ENCODE measurements around the gene TMEM52. TPM values are rescaled to one million over a fixed set of nuclear protein-coding genes. Genes with fewer than 3 reads are reported as not detected.

TMEM52 gene
- total RNA-seq, 4 donors from 2014 or later = 0.40 to 3.1 (median 1.8) TPM

DNA sequence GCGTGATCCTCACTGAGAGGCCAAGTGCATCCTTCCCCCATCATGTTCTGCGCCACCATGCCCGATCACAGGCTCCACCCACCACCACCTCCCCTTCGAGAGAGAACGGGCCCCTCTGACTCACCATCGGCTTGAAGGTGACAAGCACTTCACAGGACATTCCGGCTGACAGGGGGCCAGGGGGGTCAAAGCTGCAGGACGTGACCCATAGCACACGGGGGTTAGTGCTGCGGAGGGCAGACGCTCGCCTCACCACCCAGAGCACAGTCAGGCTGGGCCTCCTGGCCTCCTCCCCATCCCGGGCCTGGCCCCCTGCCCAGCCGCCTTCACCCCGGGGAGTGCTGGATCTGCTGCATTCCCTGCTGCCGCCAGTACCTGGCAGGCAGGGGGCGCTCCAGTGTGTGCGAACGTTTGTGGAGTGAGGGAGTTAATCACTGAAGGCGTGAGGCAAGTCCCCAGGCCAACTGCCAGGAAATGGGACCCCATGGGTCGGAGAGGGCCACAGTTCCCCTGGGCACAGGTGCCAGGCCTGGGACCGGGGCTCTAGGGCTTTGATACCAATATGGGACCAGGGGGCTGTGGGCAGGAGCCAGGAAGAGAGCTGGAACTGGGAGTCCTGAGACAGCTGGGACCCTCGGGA, 40.9 kb upstream of the TMEM52 start:
- H3K36me3 ChIP-seq = no peaks in the 10 kb centered on the region
- H3K9me3 ChIP-seq = no peaks in the 10 kb centered on the region
- TF ChIP-seq, protein P1, sequence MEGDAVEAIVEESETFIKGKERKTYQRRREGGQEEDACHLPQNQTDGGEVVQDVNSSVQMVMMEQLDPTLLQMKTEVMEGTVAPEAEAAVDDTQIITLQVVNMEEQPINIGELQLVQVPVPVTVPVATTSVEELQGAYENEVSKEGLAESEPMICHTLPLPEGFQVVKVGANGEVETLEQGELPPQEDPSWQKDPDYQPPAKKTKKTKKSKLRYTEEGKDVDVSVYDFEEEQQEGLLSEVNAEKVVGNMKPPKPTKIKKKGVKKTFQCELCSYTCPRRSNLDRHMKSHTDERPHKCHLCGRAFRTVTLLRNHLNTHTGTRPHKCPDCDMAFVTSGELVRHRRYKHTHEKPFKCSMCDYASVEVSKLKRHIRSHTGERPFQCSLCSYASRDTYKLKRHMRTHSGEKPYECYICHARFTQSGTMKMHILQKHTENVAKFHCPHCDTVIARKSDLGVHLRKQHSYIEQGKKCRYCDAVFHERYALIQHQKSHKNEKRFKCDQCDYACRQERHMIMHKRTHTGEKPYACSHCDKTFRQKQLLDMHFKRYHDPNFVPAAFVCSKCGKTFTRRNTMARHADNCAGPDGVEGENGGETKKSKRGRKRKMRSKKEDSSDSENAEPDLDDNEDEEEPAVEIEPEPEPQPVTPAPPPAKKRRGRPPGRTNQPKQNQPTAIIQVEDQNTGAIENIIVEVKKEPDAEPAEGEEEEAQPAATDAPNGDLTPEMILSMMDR (IDR thresholded peaks at IDR 0.05) = peak in 3 of 4 experiments; percentile 46 to 74 (median 71)
- TF ChIP-seq POLR2A (IDR thresholded peaks at IDR 0.05) = no peak
- no peak for TF ChIP-seq EP300 (IDR thresholded peaks at IDR 0.05)
- no peak for TF ChIP-seq POLR2AphosphoS5 (IDR thresholded peaks at IDR 0.05)
- no peak overlapping the region for H3K27ac ChIP-seq
- H3K4me1 ChIP-seq = peaks cover 0 to 16% (median 0%) of the 10 kb centered on the region in 3 donors
- WGBS, 2 donors (ENCODE audit: low coverage in 1 of 2) = 5 to 53% methylated on average over 2 to 4 of the region's 23 CpGs
- ATAC-seq = peak; percentile 74
- peaks cover 81% of the 10 kb centered on the region for H3K27me3 ChIP-seq
- H3K4me3 ChIP-seq = no peak overlapping the region

DNA sequence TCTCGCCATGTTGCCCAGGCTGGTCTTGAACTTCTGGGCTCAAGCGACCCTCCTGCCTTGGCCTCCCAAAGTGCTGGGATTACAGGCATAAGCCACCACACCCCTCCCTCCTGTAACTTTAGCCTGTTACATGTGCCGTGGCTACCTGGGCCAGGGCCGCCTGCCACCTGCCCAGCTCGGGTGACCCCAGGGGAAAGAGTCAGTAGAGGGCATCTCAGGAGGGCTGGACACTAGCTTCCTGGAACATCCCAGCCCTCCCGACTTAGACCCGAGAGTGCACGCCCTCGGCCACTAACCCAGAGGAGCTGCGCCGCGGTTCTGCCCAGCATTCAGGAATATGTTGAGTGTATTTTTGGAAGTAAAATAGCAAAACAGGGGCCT, 40.4 kb upstream of the TMEM52 start:
- no peak overlapping the region for H3K27ac ChIP-seq
- no peak overlapping the region for H3K4me3 ChIP-seq
- H3K27me3 ChIP-seq = peaks cover 78% of the 10 kb centered on the region
- H3K9me3 ChIP-seq = no peaks in the 10 kb centered on the region
- ATAC-seq = no peak
- H3K36me3 ChIP-seq = no peaks in the 10 kb centered on the region
- peaks cover 0 to 16% (median 0%) of the 10 kb centered on the region in 3 donors for H3K4me1 ChIP-seq
- TF ChIP-seq POLR2A (IDR thresholded peaks at IDR 0.05) (no peak), EP300 (IDR thresholded peaks at IDR 0.05) (no peak), POLR2AphosphoS5 (IDR thresholded peaks at IDR 0.05) (no peak)
- TF ChIP-seq, protein P1 (IDR thresholded peaks at IDR 0.05) = no peak
- 40% methylated on average over 1 of the region's 12 CpGs; no CpG with 5 or more reads in 1 of the 2 donors for WGBS, 2 donors (ENCODE audit: low coverage in 1 of 2)

DNA sequence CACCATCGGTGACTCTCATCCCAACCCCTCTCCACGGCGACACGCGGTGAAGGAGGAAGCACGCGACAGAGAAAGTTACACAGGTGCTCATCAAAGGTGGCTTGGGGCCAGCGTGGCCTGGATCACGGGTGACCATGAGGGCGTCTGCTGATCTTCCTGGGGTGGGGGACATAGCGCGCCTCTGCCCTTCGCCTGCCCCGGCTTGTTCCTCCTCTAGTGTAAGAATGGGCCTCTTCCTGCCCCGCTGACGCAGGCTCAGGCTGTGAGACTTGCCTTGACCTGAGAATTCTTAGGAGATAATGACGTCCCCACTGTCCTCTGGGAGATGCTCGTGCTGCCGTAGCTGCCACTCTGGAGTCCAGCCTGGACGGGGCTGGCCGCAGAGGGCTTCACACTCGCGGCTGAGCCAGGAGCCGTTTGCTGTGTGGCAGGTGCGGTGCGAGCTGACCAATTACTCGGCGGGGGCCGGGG, 39.0 kb upstream of the TMEM52 start:
- Histone ChIP-seq H3K36me3 (no peaks in the 10 kb centered on the region), H3K27me3 (peaks cover 66% of the 10 kb centered on the region), H3K9me3 (no peaks in the 10 kb centered on the region), H3K4me3 (no peak overlapping the region), H3K4me1 (peaks cover 0 to 16% (median 0%) of the 10 kb centered on the region in 3 donors), H3K27ac (no peak overlapping the region)
- TF ChIP-seq EP300 (IDR thresholded peaks at IDR 0.05) (no peak), POLR2AphosphoS5 (IDR thresholded peaks at IDR 0.05) (no peak), POLR2A (IDR thresholded peaks at IDR 0.05) (no peak)
- TF ChIP-seq, protein P1 (IDR thresholded peaks at IDR 0.05) = no peak
- WGBS, 2 donors (ENCODE audit: low coverage in 1 of 2) = 67 to 83% methylated on average over 2 to 11 of the region's 29 CpGs
- no peak for ATAC-seq

DNA sequence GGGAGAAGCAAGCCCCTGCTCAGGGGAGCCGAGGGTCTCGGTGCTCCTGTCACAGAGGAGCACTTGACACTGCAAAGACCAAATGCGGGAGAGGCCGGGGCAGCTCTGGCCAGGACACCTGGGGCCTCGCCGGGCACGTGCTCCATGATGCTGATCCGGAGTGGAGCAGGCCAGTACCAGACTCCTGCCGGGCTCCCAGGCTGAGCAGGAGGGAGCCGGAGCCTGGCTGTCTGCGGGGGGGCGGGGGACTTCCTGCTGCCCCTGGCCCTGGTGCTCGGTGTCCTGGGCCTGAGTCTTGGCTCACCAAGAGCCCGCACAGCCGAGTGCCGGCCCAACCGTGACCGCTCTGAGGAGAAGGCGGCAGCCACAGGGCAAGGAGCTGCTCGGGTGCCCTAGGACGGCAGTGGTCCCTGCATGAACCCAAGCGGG, 38.5 kb upstream of the TMEM52 start:
- H3K27me3 ChIP-seq = peaks cover 66% of the 10 kb centered on the region
- TF ChIP-seq EP300 (IDR thresholded peaks at IDR 0.05) (no peak), POLR2A (IDR thresholded peaks at IDR 0.05) (no peak), POLR2AphosphoS5 (IDR thresholded peaks at IDR 0.05) (no peak)
- TF ChIP-seq, protein P1 (IDR thresholded peaks at IDR 0.05) = no peak

More for the DNA sequence above, 38.5 kb upstream of the TMEM52 start:
- no peaks in the 10 kb centered on the region for H3K9me3 ChIP-seq
- WGBS, 2 donors (ENCODE audit: low coverage in 1 of 2) = 83% methylated on average over 3 of the region's 22 CpGs; no CpG with 5 or more reads in 1 of the 2 donors
- H3K4me1 ChIP-seq = peaks cover 0 to 16% (median 0%) of the 10 kb centered on the region in 3 donors
- no peak overlapping the region for H3K27ac ChIP-seq
- H3K4me3 ChIP-seq = no peak overlapping the region
- H3K36me3 ChIP-seq = no peaks in the 10 kb centered on the region
- no peak for ATAC-seq

All from gastroesophageal sphincter (tissue), 4 donors.